Keratinocyte (primary cell): ENCODE results near the gene MTMR2. TPM values are rescaled to one million over a fixed set of nuclear protein-coding genes. Genes with fewer than 3 reads are reported as not detected.
A peak's percentile ranks its signal among the peaks of the same experiment; 100 is the strongest.

Experiments
- DNase-seq: peaks from one replicate; pipeline ENCODE4 v3.0.0-alpha.2; 2011; ENCODE audit warnings: low read depth, missing footprints, low spot score
- FAIRE-seq: peaks from 2 replicates; lab custom pipeline; 2011; peaks lifted over from hg19 to GRCh38; lab: Jason Lieb, UNC
- H2AFZ ChIP-seq: 2 replicates; pipeline ENCODE4 v1.6.0; 2012; ENCODE audit warnings: low read length, control low read depth, inconsistent platforms; ENCODE audit not compliant: control insufficient read depth
- H3K27ac ChIP-seq: 2 replicates; pipeline ENCODE4 v1.5.1; 2011; ENCODE audit warnings: low read length; ENCODE audit not compliant: control insufficient read depth, insufficient read depth
- H3K27me3 ChIP-seq: 3 replicates; pipeline ENCODE4 v1.6.0; 2011; ENCODE audit warnings: low read length; ENCODE audit not compliant: control insufficient read depth, insufficient read depth; ENCODE audit errors: extremely low read depth
- H3K36me3 ChIP-seq, 2 experiments: 2 replicates in 1 of 2; 3 replicates in 1 of 2; pipeline ENCODE4 v1.5.1; 2011; ENCODE audit warnings: low read length in 2 of 2, mild to moderate bottlenecking in 1 of 2; ENCODE audit not compliant: control insufficient read depth in 2 of 2, insufficient read depth in 2 of 2; ENCODE audit errors: extremely low read depth in 1 of 2
- H3K4me1 ChIP-seq: 3 replicates; pipeline ENCODE4 v1.5.1; 2011; ENCODE audit warnings: low read length; ENCODE audit not compliant: control insufficient read depth, insufficient read depth; ENCODE audit errors: extremely low read depth
- H3K4me2 ChIP-seq: 3 replicates; pipeline ENCODE4 v1.6.0; 2011; ENCODE audit warnings: low read depth, low read length; ENCODE audit not compliant: control insufficient read depth, insufficient read depth; ENCODE audit errors: extremely low read depth
- H3K4me3 ChIP-seq, 3 experiments: fragments of 200-600 bp in 1 of 3; sonication (generic) in 1 of 3; 2 replicates in 2 of 3; 3 replicates in 1 of 3; pipeline ENCODE4 v1.5.1; 2011 to 2016; ENCODE audit warnings: low read length in 3 of 3, mild to moderate bottlenecking in 3 of 3, control low read depth in 2 of 3, inconsistent platforms in 1 of 3, low read depth in 1 of 3, mixed read lengths in 1 of 3, mixed run types in 1 of 3, moderate library complexity in 1 of 3; ENCODE audit not compliant: control insufficient read depth in 2 of 3, insufficient read depth in 2 of 3; ENCODE audit errors: extremely low read depth in 1 of 3
- H3K79me2 ChIP-seq: 2 replicates; pipeline ENCODE4 v1.6.0; 2012; ENCODE audit warnings: low read length; ENCODE audit not compliant: control insufficient read depth, insufficient read depth
- H3K9ac ChIP-seq: 3 replicates; pipeline ENCODE4 v1.6.0; 2011; ENCODE audit warnings: low read length; ENCODE audit not compliant: control insufficient read depth, insufficient read depth; ENCODE audit errors: extremely low read depth
- H3K9me1 ChIP-seq: 3 replicates; pipeline ENCODE4 v1.6.0; 2011; ENCODE audit warnings: low read length; ENCODE audit not compliant: control insufficient read depth, insufficient read depth; ENCODE audit errors: extremely low read depth
- H3K9me3 ChIP-seq: 2 replicates; pipeline ENCODE4 v1.5.1; 2012; ENCODE audit warnings: low read depth, low read length; ENCODE audit not compliant: control insufficient read depth
- H4K20me1 ChIP-seq: 3 replicates; pipeline ENCODE4 v1.6.0; 2011; ENCODE audit warnings: low read length; ENCODE audit not compliant: control insufficient read depth, insufficient read depth; ENCODE audit errors: extremely low read depth
- EZH2 ChIP-seq: IDR thresholded peaks from one replicate; pipeline ENCODE4 v1.6.1; 2012; ENCODE audit warnings: inconsistent platforms, mild to moderate bottlenecking, low read length, moderate library complexity
- dilution Hi-C: fragments of 300-500 bp; cut with MboI; formaldehyde crosslinking; loops from one replicate; pipeline ENCODE4 v1.7.0; 2020; ENCODE audit warnings: low sequenced_read_pairs; ENCODE audit not compliant: extremely low pct_ligation_motif_present
- polyA plus RNA-seq, 5 experiments: library from polyadenylated mRNA; depleted of rRNA in 3 of 5; stranded (reverse) in 3 of 5; stranded (forward) in 1 of 5; unstranded in 1 of 5; fragments of >200 nt; gene quantifications; 1 replicate in 1 of 5; 2 replicates in 3 of 5; 3 replicates in 1 of 5; pipeline versions ENCODE4 v1.2.1 to v1.2.3, GENCODE V29; 2011 to 2012; ENCODE audit warnings: missing spikeins in 2 of 5, low read depth in 1 of 5, low replicate concordance in 1 of 5
- TF ChIP-seq, protein P1 (sequence below), 3 experiments: IDR thresholded peaks in 1 of 3; conservative IDR thresholded peaks in 1 of 3; optimal IDR thresholded peaks in 1 of 3; 2 replicates in 2 of 3; 3 replicates in 1 of 3; pipeline versions ENCODE3 to v1.5.1; 2011; ENCODE audit warnings: low read length in 3 of 3, mild to moderate bottlenecking in 3 of 3, moderate library complexity in 2 of 3, control low read depth in 1 of 3, inconsistent platforms in 1 of 3; ENCODE audit not compliant: insufficient read depth in 2 of 3; ENCODE audit errors: extremely low read depth in 1 of 3

Gene MTMR2
- polyA plus RNA-seq, 1 donor (not counting 4 experiments of a cell fraction or from before 2014, with no cell fraction given): 27.0 TPM

DNA sequence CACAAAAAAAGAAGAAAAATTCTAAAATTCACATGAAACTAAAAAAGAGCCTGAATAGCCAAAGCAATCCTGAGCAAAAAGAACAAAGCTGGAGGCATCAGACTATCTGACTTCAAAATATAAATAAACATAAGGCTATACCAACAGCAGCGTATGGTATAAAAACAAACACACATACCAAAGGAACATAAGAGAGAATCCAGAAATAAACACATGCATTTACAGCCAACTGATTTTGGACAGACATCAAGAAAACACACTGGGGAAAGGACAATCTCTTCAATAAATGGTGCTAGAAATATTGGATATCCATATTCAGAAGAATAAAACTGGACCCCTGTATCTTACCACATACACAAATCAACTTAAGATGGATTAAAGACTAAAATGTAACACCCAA lies 2.8 kb upstream of the MTMR2 start:
- H3K9me1 ChIP-seq: no peaks in the 10 kb centered on the region
- H2AFZ ChIP-seq: no peak overlapping the region
- no peaks in the 10 kb centered on the region for H3K27me3 ChIP-seq
- TF ChIP-seq EZH2: no peak
- TF ChIP-seq, protein P1, sequence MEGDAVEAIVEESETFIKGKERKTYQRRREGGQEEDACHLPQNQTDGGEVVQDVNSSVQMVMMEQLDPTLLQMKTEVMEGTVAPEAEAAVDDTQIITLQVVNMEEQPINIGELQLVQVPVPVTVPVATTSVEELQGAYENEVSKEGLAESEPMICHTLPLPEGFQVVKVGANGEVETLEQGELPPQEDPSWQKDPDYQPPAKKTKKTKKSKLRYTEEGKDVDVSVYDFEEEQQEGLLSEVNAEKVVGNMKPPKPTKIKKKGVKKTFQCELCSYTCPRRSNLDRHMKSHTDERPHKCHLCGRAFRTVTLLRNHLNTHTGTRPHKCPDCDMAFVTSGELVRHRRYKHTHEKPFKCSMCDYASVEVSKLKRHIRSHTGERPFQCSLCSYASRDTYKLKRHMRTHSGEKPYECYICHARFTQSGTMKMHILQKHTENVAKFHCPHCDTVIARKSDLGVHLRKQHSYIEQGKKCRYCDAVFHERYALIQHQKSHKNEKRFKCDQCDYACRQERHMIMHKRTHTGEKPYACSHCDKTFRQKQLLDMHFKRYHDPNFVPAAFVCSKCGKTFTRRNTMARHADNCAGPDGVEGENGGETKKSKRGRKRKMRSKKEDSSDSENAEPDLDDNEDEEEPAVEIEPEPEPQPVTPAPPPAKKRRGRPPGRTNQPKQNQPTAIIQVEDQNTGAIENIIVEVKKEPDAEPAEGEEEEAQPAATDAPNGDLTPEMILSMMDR (optimal IDR thresholded peaks at IDR 0.05 in 1 of 3, IDR thresholded peaks at IDR 0.05 in 1 of 3, conservative IDR thresholded peaks at IDR 0.05 in 1 of 3; ENCODE audit: extremely low read depth in 1 of 3, insufficient read depth in 2 of 3, low read length in 3 of 3): no peak
- no peaks in the 10 kb centered on the region for H3K36me3 ChIP-seq
- H3K4me2 ChIP-seq: no peak overlapping the region
- H3K4me1 ChIP-seq: peaks cover 9% of the 10 kb centered on the region
- FAIRE-seq (no peak), DNase-seq (no peak)
- H3K79me2 ChIP-seq: peaks cover 23% of the 10 kb centered on the region
- dilution Hi-C loops: no loop called here
- no peak overlapping the region for H3K9ac ChIP-seq
- H3K27ac ChIP-seq: no peak overlapping the region
- no peak overlapping the region for H3K4me3 ChIP-seq
- H4K20me1 ChIP-seq: no peaks in the 10 kb centered on the region
- H3K9me3 ChIP-seq: no peaks in the 10 kb centered on the region

GRCh38 chr11:95925011-95925410 lies 1.1 kb upstream of the MTMR2 start:
- no peak for FAIRE-seq
- TF ChIP-seq, protein P1 (optimal IDR thresholded peaks at IDR 0.05 in 1 of 3, IDR thresholded peaks at IDR 0.05 in 1 of 3, conservative IDR thresholded peaks at IDR 0.05 in 1 of 3; ENCODE audit: extremely low read depth in 1 of 3, insufficient read depth in 2 of 3, low read length in 3 of 3): no peak
- no peak for TF ChIP-seq EZH2
- Histone ChIP-seq H3K4me2 (peak overlapping the region; percentile 84), H3K9ac (peak overlapping the region; percentile 97), H3K27me3 (no peaks in the 10 kb centered on the region), H3K79me2 (peaks cover 33% of the 10 kb centered on the region), H3K4me3 (peak overlapping the region; percentile 97 to 99 (median 98)), H3K9me3 (no peaks in the 10 kb centered on the region), H3K27ac (peak overlapping the region; percentile 94), H3K4me1 (peaks cover 9% of the 10 kb centered on the region), H4K20me1 (no peaks in the 10 kb centered on the region), H3K9me1 (no peaks in the 10 kb centered on the region), H2AFZ (no peak overlapping the region), H3K36me3 (no peaks in the 10 kb centered on the region)
- DNase-seq: no peak
- dilution Hi-C loops: no loop called here
